ENCODE data around the gene SMCO2.

DNA sequence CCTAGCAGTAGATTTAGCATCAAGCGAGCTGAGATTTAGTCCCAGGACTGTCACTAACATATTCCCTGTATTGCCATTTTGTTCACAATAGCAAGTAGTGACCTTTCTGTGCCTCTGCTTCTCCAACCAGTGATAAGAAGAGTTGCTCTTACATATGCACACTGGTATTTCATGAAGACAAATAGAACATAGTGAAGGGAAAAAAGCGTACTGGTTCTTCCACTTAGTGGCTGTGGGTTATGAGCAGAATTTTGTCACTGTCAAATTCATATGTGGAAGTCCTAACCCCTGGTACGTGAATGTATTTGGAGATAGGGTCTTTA lies 65.1 kb downstream of the SMCO2 start:
- TF ChIP-seq ZNF274 (IDR thresholded peaks at IDR 0.05; ENCODE audit: low read depth, low read length), result no peak
- TF ChIP-seq, protein P1, sequence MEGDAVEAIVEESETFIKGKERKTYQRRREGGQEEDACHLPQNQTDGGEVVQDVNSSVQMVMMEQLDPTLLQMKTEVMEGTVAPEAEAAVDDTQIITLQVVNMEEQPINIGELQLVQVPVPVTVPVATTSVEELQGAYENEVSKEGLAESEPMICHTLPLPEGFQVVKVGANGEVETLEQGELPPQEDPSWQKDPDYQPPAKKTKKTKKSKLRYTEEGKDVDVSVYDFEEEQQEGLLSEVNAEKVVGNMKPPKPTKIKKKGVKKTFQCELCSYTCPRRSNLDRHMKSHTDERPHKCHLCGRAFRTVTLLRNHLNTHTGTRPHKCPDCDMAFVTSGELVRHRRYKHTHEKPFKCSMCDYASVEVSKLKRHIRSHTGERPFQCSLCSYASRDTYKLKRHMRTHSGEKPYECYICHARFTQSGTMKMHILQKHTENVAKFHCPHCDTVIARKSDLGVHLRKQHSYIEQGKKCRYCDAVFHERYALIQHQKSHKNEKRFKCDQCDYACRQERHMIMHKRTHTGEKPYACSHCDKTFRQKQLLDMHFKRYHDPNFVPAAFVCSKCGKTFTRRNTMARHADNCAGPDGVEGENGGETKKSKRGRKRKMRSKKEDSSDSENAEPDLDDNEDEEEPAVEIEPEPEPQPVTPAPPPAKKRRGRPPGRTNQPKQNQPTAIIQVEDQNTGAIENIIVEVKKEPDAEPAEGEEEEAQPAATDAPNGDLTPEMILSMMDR (IDR thresholded peaks at IDR 0.05 in 2 of 3, conservative IDR thresholded peaks at IDR 0.05 in 1 of 3; ENCODE audit: borderline replicate concordance in 1 of 3, insufficient read depth in 1 of 3, low read depth in 2 of 3, low read length in 2 of 3), result no peak
- TF ChIP-seq POLR2AphosphoS5 (IDR thresholded peaks at IDR 0.05; ENCODE audit: low read depth, low read length), result no peak
- no peak for TF ChIP-seq POLR2A (IDR thresholded peaks at IDR 0.05; ENCODE audit: borderline replicate concordance, extremely low read depth, insufficient read depth, insufficient read length)
- no peak for TF ChIP-seq EZH2 (IDR thresholded peaks at IDR 0.05)
- no peak for TF ChIP-seq CEBPB (IDR thresholded peaks at IDR 0.05; ENCODE audit: low read depth)
- TF ChIP-seq TCF7L2 (IDR thresholded peaks at IDR 0.05; ENCODE audit: borderline replicate concordance, extremely low read depth, insufficient read depth, insufficient read length), result no peak
- TF ChIP-seq, protein P2, sequence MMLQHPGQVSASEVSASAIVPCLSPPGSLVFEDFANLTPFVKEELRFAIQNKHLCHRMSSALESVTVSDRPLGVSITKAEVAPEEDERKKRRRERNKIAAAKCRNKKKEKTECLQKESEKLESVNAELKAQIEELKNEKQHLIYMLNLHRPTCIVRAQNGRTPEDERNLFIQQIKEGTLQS (IDR thresholded peaks at IDR 0.05), result no peak
- TF ChIP-seq, protein P3, sequence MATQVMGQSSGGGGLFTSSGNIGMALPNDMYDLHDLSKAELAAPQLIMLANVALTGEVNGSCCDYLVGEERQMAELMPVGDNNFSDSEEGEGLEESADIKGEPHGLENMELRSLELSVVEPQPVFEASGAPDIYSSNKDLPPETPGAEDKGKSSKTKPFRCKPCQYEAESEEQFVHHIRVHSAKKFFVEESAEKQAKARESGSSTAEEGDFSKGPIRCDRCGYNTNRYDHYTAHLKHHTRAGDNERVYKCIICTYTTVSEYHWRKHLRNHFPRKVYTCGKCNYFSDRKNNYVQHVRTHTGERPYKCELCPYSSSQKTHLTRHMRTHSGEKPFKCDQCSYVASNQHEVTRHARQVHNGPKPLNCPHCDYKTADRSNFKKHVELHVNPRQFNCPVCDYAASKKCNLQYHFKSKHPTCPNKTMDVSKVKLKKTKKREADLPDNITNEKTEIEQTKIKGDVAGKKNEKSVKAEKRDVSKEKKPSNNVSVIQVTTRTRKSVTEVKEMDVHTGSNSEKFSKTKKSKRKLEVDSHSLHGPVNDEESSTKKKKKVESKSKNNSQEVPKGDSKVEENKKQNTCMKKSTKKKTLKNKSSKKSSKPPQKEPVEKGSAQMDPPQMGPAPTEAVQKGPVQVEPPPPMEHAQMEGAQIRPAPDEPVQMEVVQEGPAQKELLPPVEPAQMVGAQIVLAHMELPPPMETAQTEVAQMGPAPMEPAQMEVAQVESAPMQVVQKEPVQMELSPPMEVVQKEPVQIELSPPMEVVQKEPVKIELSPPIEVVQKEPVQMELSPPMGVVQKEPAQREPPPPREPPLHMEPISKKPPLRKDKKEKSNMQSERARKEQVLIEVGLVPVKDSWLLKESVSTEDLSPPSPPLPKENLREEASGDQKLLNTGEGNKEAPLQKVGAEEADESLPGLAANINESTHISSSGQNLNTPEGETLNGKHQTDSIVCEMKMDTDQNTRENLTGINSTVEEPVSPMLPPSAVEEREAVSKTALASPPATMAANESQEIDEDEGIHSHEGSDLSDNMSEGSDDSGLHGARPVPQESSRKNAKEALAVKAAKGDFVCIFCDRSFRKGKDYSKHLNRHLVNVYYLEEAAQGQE (IDR thresholded peaks at IDR 0.05; ENCODE audit: low read depth), result no peak
- no peak for TF ChIP-seq ZFX (IDR thresholded peaks at IDR 0.05)
